GM18508 (cell line): Measurements from ENCODE around the gene MED25.

Experiments
- ATAC-seq: cut with Tn5 transposase; IDR thresholded peaks from one replicate; pipeline ENCODE4 v1.9.1; 2021; ENCODE audit warnings: moderate number of reproducible peaks; ENCODE audit not compliant: insufficient read depth, unreplicated experiment

MED25 gene

DNA sequence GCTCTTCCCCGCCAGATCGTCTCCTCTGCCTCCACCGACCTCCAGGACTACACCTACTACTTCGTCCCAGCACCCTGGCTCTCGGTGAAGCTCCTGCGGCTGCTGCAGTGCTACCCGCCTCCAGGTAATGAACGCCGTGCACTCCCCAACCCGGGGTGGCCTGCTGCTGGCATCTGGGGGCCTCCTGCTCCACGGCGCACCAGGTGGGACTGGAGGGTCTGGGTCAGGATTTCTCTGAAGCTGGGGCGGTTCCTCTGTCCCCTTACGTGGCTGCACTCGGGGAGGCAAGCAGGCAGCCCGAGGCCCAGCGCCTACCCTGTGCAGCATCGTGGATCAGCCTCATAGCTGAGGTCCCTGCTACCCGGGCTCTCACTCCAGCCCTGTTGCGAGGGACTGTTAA, 22.5 kb upstream of the MED25 start:
- no peak for ATAC-seq

DNA sequence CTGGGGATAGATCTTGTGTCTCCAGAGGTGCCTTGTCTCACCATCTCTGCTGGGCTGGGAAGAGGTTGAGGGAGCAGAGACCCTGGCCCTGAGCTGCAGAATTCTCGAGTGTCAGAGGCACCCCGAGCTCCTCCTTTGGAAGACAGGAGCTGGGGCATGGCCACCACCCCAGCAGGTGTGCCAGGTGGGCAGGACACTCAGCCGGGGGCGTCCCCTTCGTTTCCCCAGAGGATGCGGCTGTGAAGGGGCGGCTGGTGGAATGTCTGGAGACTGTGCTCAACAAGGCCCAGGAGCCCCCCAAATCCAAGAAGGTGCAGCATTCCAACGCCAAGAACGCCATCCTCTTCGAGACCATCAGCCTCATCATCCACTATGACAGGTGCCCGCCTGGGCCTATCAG, 19.5 kb upstream of the MED25 start:
- no peak for ATAC-seq

DNA sequence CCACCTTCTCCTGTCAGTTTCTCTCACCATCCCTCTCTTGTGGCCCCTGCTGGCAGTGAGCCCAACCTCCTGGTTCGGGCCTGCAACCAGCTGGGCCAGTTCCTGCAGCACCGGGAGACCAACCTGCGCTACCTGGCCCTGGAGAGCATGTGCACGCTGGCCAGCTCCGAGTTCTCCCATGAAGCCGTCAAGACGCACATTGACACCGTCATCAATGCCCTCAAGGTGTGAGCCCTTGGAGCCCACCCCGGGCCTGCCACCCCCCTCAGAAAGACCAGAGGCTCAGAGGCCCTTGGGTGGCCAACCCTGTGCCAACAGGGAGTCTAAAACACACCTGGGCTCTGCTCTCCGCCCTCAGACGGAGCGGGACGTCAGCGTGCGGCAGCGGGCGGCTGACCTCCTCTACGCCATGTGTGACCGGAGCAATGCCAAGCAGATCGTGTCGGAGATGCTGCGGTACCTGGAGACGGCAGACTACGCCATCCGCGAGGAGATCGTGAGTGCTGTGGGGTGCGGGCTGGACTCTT, 18.8 kb upstream of the MED25 start:
- ATAC-seq = no peak

DNA sequence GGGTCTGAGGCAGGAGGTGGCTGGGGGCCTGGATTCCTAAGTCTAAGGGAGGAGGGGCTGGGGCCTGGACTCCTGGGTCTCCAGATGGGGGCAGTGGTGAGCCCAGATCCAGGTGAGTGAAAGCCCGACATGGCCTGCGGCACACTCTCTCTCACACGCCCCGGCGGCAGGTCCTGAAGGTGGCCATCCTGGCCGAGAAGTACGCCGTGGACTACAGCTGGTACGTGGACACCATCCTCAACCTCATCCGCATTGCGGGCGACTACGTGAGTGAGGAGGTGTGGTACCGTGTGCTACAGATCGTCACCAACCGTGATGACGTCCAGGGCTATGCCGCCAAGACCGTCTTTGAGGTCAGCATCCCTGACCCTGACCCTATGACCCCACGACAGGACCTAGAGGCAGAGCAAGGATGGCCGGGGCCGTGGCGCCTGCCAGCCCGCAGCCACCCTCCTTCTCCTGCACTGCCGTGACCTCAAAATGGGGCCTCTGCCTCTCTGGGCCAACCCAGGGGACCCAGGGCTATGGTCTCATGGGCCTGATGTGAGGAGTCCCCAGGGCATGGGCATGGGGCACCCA, 18.2 kb upstream of the MED25 start:
- no peak for ATAC-seq

DNA sequence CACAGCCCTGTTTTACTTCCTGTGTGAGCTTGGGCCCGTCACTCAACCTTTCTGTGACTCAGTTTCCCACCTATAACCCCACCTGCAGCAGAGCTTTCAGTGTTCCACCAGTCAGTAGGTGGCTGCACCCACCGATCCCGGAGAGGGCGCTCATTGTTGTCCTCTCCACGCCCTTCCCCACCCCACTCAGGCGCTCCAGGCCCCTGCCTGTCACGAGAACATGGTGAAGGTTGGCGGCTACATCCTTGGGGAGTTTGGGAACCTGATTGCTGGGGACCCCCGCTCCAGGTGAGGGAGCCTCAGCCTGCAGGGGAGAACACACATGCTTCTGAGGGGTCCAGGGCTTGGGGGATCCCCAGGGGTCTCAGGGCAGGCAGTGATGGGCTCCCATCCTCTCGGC, 17.3 kb upstream of the MED25 start:
- ATAC-seq = no peak

DNA sequence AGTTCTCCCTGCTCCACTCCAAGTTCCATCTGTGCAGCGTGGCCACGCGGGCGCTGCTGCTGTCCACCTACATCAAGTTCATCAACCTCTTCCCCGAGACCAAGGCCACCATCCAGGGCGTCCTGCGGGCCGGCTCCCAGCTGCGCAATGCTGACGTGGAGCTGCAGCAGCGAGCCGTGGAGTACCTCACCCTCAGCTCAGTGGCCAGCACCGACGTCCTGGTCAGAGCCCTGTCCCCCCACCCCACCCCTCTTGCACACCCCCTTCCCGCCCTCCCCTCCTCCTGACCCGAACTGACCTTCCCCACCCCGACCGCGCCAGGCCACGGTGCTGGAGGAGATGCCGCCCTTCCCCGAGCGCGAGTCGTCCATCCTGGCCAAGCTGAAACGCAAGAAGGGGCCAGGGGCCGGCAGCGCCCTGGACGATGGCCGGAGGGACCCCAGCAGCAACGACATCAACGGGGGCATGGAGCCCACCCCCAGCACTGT, 16.6 kb upstream of the MED25 start:
- ATAC-seq = no peak

DNA sequence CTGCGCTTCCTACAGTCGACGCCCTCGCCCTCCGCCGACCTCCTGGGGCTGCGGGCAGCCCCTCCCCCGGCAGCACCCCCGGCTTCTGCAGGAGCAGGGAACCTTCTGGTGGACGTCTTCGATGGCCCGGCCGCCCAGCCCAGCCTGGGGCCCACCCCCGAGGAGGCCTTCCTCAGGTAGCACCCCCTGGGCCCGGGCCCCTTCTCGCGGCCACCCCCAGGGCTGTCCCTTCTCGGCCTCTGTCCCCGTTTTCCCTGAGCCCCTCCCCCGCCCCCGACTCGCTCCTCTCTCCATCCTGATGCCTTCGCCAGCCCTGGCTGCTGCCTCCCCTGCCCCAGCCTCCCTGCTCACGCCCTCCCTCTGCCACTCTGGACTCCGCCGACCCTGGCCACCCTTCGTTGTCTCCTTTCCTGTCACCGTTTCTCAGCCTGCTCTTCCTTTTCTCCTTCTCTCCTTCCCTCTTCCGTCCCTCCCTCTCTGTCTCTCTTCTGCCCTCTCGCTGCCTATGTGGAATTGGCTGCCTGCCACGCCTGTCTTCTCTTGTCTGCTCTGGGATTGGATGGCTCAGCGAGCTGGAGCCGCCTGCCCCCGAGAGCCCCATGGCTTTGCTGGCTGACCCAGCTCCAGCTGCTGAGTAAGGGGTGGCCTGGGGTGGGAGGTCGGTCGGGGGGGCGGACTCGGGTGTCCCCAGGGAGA, 16.0 kb upstream of the MED25 start:
- no peak for ATAC-seq

DNA sequence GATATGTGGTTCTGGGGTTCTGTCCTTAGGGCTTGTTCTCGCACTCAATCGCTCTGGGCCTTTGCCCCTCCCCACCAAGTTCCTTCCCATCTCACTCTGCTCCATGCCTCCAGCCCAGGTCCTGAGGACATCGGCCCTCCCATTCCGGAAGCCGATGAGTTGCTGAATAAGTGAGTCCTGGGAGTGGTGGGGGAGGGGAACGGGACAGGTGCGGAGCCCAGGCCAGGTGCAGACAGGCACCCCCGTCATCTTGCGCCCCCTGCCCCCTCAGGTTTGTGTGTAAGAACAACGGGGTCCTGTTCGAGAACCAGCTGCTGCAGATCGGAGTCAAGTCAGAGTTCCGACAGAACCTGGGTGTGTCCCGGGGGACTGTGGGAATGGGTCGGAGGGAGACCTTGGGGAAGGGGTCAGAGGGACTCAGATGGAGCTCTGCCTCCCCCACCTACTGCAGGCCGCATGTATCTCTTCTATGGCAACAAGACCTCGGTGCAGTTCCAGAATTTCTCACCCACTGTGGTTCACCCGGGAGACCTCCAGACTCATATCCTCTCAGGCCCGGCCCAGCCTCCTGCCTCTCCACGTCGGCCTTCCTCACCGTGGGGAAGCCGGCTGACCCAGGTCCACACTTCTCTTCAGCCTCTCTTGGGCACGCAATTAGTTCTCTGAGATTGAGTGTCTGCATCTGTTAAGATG, 15.1 kb upstream of the MED25 start:
- no peak for ATAC-seq

DNA sequence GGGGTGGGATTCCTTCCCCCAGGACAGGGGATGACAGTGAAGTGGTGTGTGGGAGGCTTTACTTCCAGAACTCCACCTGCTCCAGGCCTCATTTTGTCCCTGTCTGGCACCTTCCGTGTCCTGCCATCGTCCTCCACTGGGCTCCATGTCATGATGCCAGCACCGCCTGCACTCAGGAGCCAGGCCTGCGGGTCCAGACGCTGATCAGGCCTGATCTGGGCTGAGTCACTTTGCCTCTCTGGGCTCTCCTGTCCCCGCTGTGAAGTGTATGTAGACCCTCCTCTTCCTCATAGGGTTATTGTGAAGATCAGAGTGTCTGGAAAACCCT, 14.6 kb upstream of the MED25 start:
- ATAC-seq = no peak

DNA sequence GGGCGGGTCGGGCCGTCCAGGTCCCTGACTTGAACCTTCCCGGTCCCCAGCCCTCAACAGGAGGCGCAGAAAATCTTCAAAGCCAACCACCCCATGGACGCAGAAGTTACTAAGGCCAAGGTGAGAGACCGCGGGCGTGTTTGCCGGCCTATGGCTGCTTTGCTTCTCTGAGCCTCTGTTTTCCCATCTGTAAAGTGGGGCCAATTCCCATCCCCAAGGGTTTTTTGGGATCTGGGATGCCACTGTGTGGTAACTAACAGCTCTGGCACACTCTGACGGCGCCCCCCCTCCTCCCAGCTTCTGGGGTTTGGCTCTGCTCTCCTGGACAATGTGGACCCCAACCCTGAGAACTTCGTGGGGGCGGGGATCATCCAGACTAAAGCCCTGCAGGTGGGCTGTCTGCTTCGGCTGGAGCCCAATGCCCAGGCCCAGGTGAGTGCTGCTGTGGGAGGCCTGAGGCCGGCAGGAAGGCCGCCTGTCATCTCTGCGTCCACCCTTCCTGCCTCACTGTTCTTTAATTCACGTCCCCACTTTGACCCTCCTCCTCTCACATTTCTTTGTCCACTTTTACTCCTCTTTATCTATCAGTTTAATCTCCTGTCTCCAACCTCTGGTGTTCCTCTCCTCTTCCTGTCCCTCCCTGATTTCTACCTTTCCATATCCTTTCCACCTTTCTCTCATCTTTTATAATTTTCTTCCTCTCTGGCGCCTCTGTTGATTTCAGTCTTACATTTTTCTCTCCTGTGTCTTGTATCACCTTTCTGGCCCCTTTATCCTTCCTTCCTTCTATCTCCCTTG, 12.1 kb upstream of the MED25 start:
- ATAC-seq = no peak

DNA sequence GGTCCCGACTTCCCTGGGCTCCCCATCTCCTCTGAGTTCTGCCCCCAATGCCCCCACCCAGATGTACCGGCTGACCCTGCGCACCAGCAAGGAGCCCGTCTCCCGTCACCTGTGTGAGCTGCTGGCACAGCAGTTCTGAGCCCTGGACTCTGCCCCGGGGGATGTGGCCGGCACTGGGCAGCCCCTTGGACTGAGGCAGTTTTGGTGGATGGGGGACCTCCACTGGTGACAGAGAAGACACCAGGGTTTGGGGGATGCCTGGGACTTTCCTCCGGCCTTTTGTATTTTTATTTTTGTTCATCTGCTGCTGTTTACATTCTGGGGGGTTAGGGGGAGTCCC, 11.5 kb upstream of the MED25 start:
- ATAC-seq = no peak

DNA sequence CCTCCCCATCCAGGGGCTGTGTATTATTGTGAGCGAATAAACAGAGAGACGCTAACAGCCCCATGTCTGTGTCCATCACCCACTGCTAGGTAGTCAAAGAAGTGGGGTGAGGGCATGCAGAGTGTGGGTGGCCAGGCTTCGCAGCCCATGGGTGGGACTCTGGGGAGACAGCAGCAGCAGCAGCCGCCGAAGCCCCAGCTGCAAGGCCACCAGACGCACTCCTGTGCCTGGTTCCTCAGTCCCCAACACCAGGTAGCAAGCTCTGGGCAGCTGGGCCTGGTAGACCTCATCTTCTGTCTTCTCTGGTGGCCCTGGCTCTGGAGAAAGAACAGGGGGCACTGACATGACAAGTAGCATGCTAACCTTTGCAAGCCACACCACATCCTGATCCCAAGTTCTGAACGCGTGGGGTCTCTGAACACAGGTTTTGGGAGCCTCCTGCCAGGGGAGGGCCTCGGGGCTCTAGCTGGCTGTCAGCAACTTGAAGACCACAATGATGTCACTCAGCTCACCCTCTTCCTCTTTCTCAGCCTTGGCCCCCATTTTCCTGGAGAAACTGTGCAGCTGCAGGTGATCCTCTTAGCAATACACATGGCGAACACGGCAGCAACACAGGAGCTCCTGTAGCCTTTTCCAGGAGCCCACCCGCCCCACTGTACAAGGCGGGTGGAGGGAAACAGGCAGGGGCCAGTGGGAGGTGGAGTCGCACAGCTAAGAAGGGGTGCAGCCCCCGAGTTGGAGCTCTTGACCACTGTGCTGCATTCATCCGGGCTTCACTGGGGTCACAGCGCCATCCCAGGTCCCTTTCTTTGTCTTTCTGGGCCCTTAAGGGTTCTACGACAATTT, 10.8 kb upstream of the MED25 start:
- no peak for ATAC-seq

DNA sequence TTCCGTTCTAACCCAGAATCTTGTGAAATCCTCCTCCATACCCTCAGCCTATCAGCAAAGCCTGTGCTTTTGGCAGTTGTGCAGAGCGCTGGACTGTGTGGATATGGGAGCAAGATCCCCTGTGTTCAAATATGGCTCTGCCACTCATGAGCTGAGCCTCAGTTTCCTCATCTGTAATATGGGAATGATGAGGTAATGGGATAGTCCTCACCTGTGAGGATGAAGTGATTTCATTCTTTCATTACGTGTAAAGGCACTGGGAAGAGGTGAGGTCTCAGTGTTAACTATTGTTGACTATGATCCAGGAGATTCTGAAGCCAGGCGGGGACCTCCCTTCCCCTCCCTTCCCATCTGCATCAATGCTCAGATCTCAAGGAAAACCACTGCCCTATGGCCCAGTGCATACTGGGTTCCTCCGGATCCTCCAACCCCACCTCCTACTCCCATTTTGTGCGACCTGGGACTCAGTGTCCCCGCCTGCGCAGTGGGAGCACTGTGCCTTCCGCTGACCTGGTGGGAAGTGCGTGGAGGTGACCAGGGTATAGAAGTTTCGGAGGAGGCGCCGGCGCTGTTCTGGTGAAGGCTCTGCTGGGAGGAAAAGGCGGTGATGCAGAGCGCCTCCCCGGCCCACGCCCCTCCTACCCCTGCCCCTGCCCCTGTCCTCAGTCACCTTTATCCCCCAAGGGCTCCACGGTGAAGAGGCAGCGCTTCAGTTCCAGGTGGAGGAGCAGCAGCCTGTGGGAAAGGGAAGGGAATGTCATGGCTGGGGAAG, 10.0 kb upstream of the MED25 start:
- ATAC-seq = no peak

DNA sequence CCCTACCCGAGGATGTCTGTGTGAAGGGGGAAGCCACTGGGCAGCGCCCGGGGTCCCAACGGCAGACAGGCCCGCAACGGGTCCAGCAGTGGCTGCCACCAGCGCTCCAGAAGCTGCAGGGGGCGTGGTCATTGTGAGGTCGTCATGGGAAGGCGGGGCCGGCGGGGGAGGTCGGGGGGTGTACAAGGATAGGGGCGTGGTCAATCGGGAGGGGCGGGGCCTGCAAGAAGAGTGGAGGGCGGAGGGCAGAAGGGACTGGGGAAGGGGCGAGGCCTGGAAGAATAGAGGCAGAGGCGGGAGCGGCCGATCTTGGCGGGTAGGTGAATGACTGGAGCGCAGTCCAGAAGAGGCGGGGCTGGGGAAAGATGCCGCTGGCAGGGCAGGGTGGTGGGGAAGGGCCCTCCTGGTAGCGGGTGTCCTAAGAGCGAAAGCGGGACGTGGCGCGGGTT, 9.4 kb upstream of the MED25 start:
- ATAC-seq = no peak

DNA sequence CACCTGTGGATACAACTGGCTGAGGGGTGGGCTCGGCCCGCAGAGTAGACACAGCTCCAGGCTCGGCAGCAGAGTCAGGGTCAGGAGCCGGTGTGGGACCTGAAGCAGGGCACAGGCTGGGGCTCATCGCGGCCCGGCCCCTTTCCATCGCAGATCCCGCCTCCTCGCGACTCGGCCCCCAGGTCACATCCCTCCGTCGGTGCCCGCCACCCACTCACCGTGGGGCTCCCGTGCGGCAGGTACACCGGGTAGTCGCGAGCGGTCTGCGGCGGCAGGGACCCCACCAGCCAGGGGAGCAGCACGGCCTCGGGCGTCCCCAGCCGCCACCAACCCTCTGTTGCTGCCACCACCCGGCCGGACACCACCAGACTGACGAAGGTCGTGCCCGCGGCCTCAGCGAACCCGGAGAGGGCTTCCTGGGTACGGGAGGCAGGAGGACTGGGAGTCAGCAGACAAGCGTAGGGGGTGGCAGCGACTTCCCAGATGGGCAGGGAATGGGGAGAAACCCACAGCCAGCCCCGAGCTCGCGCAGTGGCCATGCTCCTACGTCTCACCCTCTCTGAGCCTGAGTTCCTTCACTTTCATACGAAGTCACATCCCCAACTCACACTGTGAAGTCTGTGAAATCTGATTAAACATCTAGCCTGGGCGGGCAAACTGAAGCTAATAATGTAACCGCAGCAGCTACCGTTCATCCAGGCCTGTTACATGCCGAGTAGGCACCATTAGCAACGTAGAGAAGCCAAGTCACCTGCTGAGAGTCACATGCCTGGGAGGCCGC, 8.7 kb upstream of the MED25 start:
- ATAC-seq = no peak

DNA sequence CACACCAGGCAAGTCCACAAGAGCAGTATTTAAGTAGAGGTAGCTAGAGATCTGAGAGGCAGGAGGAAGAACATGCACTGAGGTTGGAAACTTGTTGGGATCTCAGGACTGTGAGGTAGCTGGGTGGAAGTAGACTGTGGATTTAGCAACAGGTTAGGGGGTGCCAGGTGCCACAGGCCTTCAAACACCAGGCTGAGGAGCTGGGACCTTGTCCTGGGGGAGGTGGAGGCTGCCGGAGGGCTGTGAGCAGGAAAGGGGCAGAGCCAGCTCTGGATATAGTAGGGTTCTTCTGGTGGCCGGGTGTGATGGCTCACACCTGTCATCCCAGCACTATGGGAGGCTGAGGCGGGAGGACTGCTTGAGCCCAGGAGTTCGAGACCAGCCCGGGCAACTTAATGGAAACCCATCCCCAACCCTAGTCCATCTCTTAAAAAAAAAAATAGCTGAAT, 8.1 kb upstream of the MED25 start:
- no peak for ATAC-seq

DNA sequence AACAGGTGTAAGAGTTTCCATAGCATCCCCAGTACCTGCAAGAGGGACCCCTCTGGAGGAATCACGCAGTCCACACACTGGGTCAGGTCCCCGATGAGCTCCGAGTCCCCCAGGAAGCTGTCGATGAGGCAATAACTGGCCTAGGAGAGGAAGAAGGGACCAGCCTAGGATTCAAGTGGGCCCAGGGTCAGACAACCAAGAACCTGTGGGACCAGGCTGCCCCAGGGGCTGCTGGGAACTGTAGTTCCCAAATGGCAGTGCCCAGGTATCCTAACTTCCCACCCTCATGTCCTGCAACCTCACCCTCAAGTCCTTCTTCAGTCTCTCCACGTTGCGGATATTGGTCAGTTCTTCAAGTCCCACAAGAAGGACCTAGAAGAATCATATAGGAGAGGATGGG, 6.8 kb upstream of the MED25 start:
- no peak for ATAC-seq

DNA sequence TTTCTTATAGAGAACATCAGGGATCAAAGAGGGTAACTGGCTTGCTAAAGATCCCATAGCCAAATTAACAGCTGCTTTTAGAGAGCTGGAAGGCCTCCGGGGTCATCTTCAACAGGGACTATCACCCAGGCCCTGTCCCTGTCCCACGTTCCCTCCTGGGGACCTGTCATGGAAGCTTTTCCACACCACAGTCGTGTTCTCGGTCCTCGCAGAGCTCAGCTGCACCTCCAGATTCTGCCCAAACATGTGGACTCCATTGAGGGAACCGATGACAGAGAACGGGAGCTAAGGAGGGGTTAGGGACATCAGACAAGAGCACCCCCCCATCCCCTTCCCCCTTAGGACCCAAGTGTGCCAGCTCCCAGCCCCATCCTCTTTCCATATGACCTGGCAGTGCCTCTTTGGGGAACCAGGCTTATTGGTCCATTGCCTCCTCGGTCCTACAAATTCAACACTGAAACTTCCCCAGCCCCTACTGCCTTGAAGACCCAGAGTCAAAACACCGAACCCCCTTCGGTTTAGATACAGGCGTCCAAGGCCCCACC, 5.6 kb upstream of the MED25 start:
- no peak for ATAC-seq
